GM12878 (cell line): Measurements from ENCODE around the gene MUC5AC. TPM values are rescaled to one million over a fixed set of nuclear protein-coding genes. Genes with fewer than 3 reads are reported as not detected.

Experiments used
- ATAC-seq: fragments of 200-7000 bp; cut with Tn5 transposase; 3 replicates; pipeline ENCODE4 v1.9.1; 2020; ENCODE audit warnings: mild to moderate bottlenecking, moderate library complexity
- BruUV-seq: library from RNA; stranded (reverse); fragments of 400-500 nt; replicated peaks from 2 replicates; lab custom pipeline; 2021; lab: Mats Ljungman, UMichigan
- CTCF ChIA-PET: fragments of 300-600 bp; sonication (Branson Sonifier 250); formaldehyde crosslinking; extraction: SDS; loops from one replicate; lab custom pipeline; 2021; ENCODE audit warnings: inconsistent platforms; lab: Yijun Ruan, JAX
- POLR2A ChIA-PET: fragments of 350-600 bp; formaldehyde crosslinking; extraction: SDS; loops from one replicate; lab custom pipeline; 2021; ENCODE audit warnings: inconsistent platforms; lab: Charles Lee
- RAD21 ChIA-PET: fragments of 300-600 bp; sonication (Branson Sonifier 250); formaldehyde crosslinking; loops from one replicate; lab custom pipeline; 2023; ENCODE audit warnings: antibody characterized with exemption; ENCODE audit not compliant: unreplicated experiment; lab: Charles Lee
- SMC1A ChIA-PET: fragments of 300-600 bp; sonication (Branson Sonifier 250); formaldehyde crosslinking; loops from one replicate; lab custom pipeline; 2023; ENCODE audit not compliant: unreplicated experiment, uncharacterized antibody; lab: Charles Lee
- DNase-seq: peaks from one replicate; pipeline ENCODE4 v3.0.0-alpha.2; 2011; ENCODE audit warnings: low read depth, low spot score
- FAIRE-seq: peaks from 3 replicates; lab custom pipeline; 2011; peaks lifted over from hg19 to GRCh38; lab: Jason Lieb, UNC
- H2AFZ ChIP-seq: 2 replicates; pipeline ENCODE4 v1.6.0; 2011; ENCODE audit warnings: low read depth, low read length, control low read depth; ENCODE audit not compliant: control insufficient read depth
- H3K27ac ChIP-seq: 2 replicates; pipeline ENCODE4 v1.5.1; 2011; ENCODE audit warnings: control low read depth; ENCODE audit not compliant: control insufficient read depth, insufficient read depth
- H3K27me3 ChIP-seq, 2 experiments: replicated peaks in 1 of 2; 2 replicates each; pipeline versions ENCODE4 v1.6.0 to v1.6.1; 2011; ENCODE audit warnings: low read length in 1 of 2; ENCODE audit not compliant: control insufficient read depth in 2 of 2, insufficient read depth in 2 of 2
- H3K36me3 ChIP-seq, 2 experiments: 2 replicates each; pipeline ENCODE4 v1.5.1; 2011; ENCODE audit warnings: low read length in 1 of 2; ENCODE audit not compliant: control insufficient read depth in 2 of 2, insufficient read depth in 2 of 2
- H3K4me1 ChIP-seq: 2 replicates; pipeline ENCODE4 v1.6.1; 2011; ENCODE audit warnings: mild to moderate bottlenecking, low read length, moderate library complexity, mixed read lengths; ENCODE audit not compliant: control insufficient read depth, insufficient read depth
- H3K4me2 ChIP-seq: 2 replicates; pipeline ENCODE4 v1.6.0; 2011; ENCODE audit warnings: control low read depth; ENCODE audit not compliant: control insufficient read depth, insufficient read depth
- H3K4me3 ChIP-seq: fragments of 200-600 bp; sonication (generic); 2 replicates; pipeline ENCODE4 v1.5.1; 2016
- H3K79me2 ChIP-seq: 2 replicates; pipeline ENCODE4 v1.6.0; 2011; ENCODE audit warnings: low read length; ENCODE audit not compliant: control insufficient read depth, insufficient read depth
- H3K9ac ChIP-seq: 2 replicates; pipeline ENCODE4 v1.8.0; 2011; ENCODE audit warnings: low read length, control low read depth, mixed read lengths; ENCODE audit not compliant: control insufficient read depth, insufficient read depth
- H3K9me3 ChIP-seq: replicated peaks from 3 replicates; pipeline ENCODE4 v1.5.1; 2011; ENCODE audit warnings: mild to moderate bottlenecking, low read length; ENCODE audit not compliant: control insufficient read depth, insufficient read depth
- H4K20me1 ChIP-seq: 2 replicates; pipeline ENCODE4 v1.6.0; 2011; ENCODE audit not compliant: control insufficient read depth, insufficient read depth
- CUX1 ChIP-seq: IDR thresholded peaks from 2 replicates; pipeline ENCODE4 v1.6.1; 2012; ENCODE audit warnings: improper control_type of control experiment, low read depth, low read length; ENCODE audit not compliant: insufficient replicate concordance
- ESRRA ChIP-seq: IDR thresholded peaks from 2 replicates; pipeline ENCODE4 v1.6.1; 2012; ENCODE audit warnings: mild to moderate bottlenecking, low read length, improper control_type of control experiment
- MYC ChIP-seq: IDR thresholded peaks from 2 replicates; pipeline ENCODE4 v1.6.1; 2011; ENCODE audit warnings: mild to moderate bottlenecking, low read length, moderate library complexity, inconsistent platforms; ENCODE audit not compliant: insufficient read depth, insufficient replicate concordance, insufficient read length, severe bottlenecking
- NFYB ChIP-seq: IDR thresholded peaks from 2 replicates; pipeline ENCODE4 v1.6.1; 2011; ENCODE audit warnings: low read depth, mild to moderate bottlenecking, low read length, improper control_type of control experiment, moderate library complexity; ENCODE audit not compliant: insufficient read depth
- RAD51 ChIP-seq: fragments of 450-650 bp; IDR thresholded peaks from 2 replicates; pipeline ENCODE4 v1.6.1; 2016; ENCODE audit warnings: moderate library complexity, mild to moderate bottlenecking, inconsistent platforms
- RUNX3 ChIP-seq: IDR thresholded peaks from 2 replicates; pipeline ENCODE4 v1.6.1; 2012; ENCODE audit warnings: low read length, inconsistent platforms
- SMAD5 ChIP-seq: IDR thresholded peaks from 2 replicates; pipeline ENCODE4 v1.6.1; 2016; ENCODE audit warnings: antibody characterized with exemption, low read depth
- ZBTB11 ChIP-seq: fragments of 450-650 bp; formaldehyde crosslinking; IDR thresholded peaks from 2 replicates; pipeline ENCODE4 v1.5.0; 2022; ENCODE audit warnings: mild to moderate bottlenecking, missing genetic modification characterization
- ZBTB4 ChIP-seq: fragments of 450-650 bp; formaldehyde crosslinking; IDR thresholded peaks from 2 replicates; pipeline ENCODE4 v1.4.0; 2022; ENCODE audit warnings: mild to moderate bottlenecking, moderate library complexity
- ZNF384 ChIP-seq: IDR thresholded peaks from 2 replicates; pipeline ENCODE4 v1.6.1; 2012; ENCODE audit warnings: low read depth, mild to moderate bottlenecking, low read length, improper control_type of control experiment, borderline replicate concordance
- ZNF622 ChIP-seq: fragments of 450-650 bp; IDR thresholded peaks from 2 replicates; pipeline ENCODE4 v1.6.1; 2017; ENCODE audit warnings: mild to moderate bottlenecking, inconsistent platforms
- WGBS: methylation state at CpG from one replicate; pipeline ENCODE4 v1.1.6; 2016; ENCODE audit warnings: low lambda C conversion rate; ENCODE audit not compliant: insufficient replicate concordance, insufficient coverage; ENCODE audit errors: missing lambda C conversion rate; 5-methylcytosine and 5-hydroxymethylcytosine counted together
- in situ Hi-C: fragments of 300-500 bp; cut with MboI; formaldehyde crosslinking; loops from 9 replicates; pipeline ENCODE4 v1.14.3; 2018; ENCODE audit warnings: mixed read lengths
- intact Hi-C: fragments of 100-400 bp; cut with micrococcal nuclease; formaldehyde crosslinking; loops from one replicate; pipeline ENCODE4 v1.14.2; 2022; ENCODE audit not compliant: unreplicated experiment
- polyA plus RNA-seq, 11 experiments: library from polyadenylated mRNA; depleted of rRNA in 4 of 11; unstranded in 6 of 11; stranded (reverse) in 5 of 11; fragments of >200 nt; fragmentation: Nextera tagmentation in 4 of 11; fragmentation: Illumina TruSeq in 1 of 11; extraction: Ambion mirVana in 4 of 11; extraction: Trizol in 1 of 11; gene quantifications; 1 replicate in 1 of 11; 2 replicates in 10 of 11; pipeline versions ENCODE4 v1.2.1 to v1.2.3, GENCODE V29; 2011 to 2016; ENCODE audit warnings: inconsistent platforms in 2 of 11, missing spikeins in 2 of 11, low read depth in 1 of 11
- total RNA-seq, 4 experiments: library from RNA; depleted of rRNA in 3 of 4; stranded (reverse); fragments of >200 nt in 3 of 4; fragmentation: Illumina TruSeq in 1 of 4; extraction: Trizol in 1 of 4; gene quantifications; 2 replicates each; pipeline versions ENCODE4 v1.2.1 to v1.2.3, GENCODE V29; 2013 to 2021

Gene MUC5AC
- total and polyA plus RNA-seq, 10 of the 15 experiments (the other 5 are each of a cell fraction or from before 2014, with no cell fraction given) = under 0.01 to 0.01 TPM; not detected in 8

GRCh38 chr11:1222491-1223345 is 65.0 kb downstream of the MUC5AC start, which contains the start of gene MUC5B:
Gene MUC5B (plus strand): TSS chr11:1223066. CDS start chr11:1223124, 58 bp downstream.
- ChIA-PET POLR2A (no interaction called here), CTCF (no interaction called here), SMC1A (no interaction called here), RAD21 (no interaction called here)
- H3K79me2 ChIP-seq = no peaks in the 10 kb centered on the region
- no peaks in the 10 kb centered on the region for H3K36me3 ChIP-seq
- H3K27ac ChIP-seq = no peak within 1 kb of the TSS
- H3K9ac ChIP-seq = no peak within 1 kb of the TSS
- FAIRE-seq (no peak), DNase-seq (no peak), ATAC-seq (no peak)
- WGBS = 46% methylated on average over 22 of the region's 36 CpGs
- no peak within 1 kb of the TSS for H3K4me2 ChIP-seq
- in situ Hi-C loops (no loop called here), intact Hi-C loops (no loop called here)
- no TSS peak for BruUV-seq
- no peaks in the 10 kb centered on the region for H3K27me3 ChIP-seq
- no peaks in the 10 kb centered on the region for H4K20me1 ChIP-seq
- no peaks in the 10 kb centered on the region for H3K4me1 ChIP-seq
- H2AFZ ChIP-seq = no peak within 1 kb of the TSS
- H3K9me3 ChIP-seq = no peaks in the 10 kb centered on the region
- no peak within 1 kb of the TSS for H3K4me3 ChIP-seq
- TF ChIP-seq ZNF384 (no peak), ESRRA (no peak), ZBTB11 (no peak), ZBTB4 (CRISPR knock-in tag) (no peak), ZNF622 (no peak), CUX1 (no peak), MYC (no peak), RUNX3 (no peak), SMAD5 (no peak), RAD51 (no peak), NFYB (no peak)
